ENCODE results near the gene RBM12.

The RBM12 gene

GRCh38 chr20:35615667-35616464, 48.8 kb downstream of the RBM12 start, which contains the start of gene SPAG4:
Gene SPAG4, plus strand, starts transcription at chr20:35615829. Its CDS starts 175 bp downstream, at chr20:35616004.
- DNase-seq (ENCODE audit: low read depth): peak; percentile 100
- no peak for TF ChIP-seq CTCF (IDR thresholded peaks at IDR 0.05; ENCODE audit: insufficient read depth, low read depth, low read length, missing control alignments)
- H3K4me3 ChIP-seq (ENCODE audit: low read depth, low read length): peak within 1 kb of the TSS; percentile 79

GRCh38 chr20:35611482-35611881, 53.2 kb downstream of the RBM12 start:
- TF ChIP-seq CTCF (IDR thresholded peaks at IDR 0.05; ENCODE audit: insufficient read depth, low read depth, low read length, missing control alignments): no peak
- peak; percentile 94 for DNase-seq (ENCODE audit: low read depth)
- no peak overlapping the region for H3K4me3 ChIP-seq (ENCODE audit: low read depth, low read length)

- DNase-seq (ENCODE audit: low read depth): no peak
- TF ChIP-seq CTCF (IDR thresholded peaks at IDR 0.05; ENCODE audit: insufficient read depth, low read depth, low read length, missing control alignments): no peak
- H3K4me3 ChIP-seq (ENCODE audit: low read depth, low read length): no peak overlapping the region
Measured at GRCh38 chr20:35610833-35611427, 53.8 kb downstream of the RBM12 start.

- no peak overlapping the region for H3K4me3 ChIP-seq (ENCODE audit: low read depth, low read length)
- no peak for TF ChIP-seq CTCF (IDR thresholded peaks at IDR 0.05; ENCODE audit: insufficient read depth, low read depth, low read length, missing control alignments)
- peak; percentile 28 for DNase-seq (ENCODE audit: low read depth)
Measured at GRCh38 chr20:35607003-35607735, 57.5 kb downstream of the RBM12 start.

GRCh38 chr20:35606127-35606526, 58.6 kb downstream of the RBM12 start:
- H3K4me3 ChIP-seq (ENCODE audit: low read depth, low read length): no peak overlapping the region
- no peak for DNase-seq (ENCODE audit: low read depth)
- no peak for TF ChIP-seq CTCF (IDR thresholded peaks at IDR 0.05; ENCODE audit: insufficient read depth, low read depth, low read length, missing control alignments)

- TF ChIP-seq CTCF (IDR thresholded peaks at IDR 0.05; ENCODE audit: insufficient read depth, low read depth, low read length, missing control alignments): peak; percentile 40
- DNase-seq (ENCODE audit: low read depth): peak; percentile 44
- H3K4me3 ChIP-seq (ENCODE audit: low read depth, low read length): no peak overlapping the region
Measured at GRCh38 chr20:35604449-35604747, 60.3 kb downstream of the RBM12 start.

Data from GM12865 (cell line).